ENCODE data around the gene CES4A.
"Not testable (repeated sequence)": the region's sequence is repeated elsewhere in the genome, so short reads cannot be mapped to it uniquely, and the experiment has no call there.

The CES4A gene

DNA sequence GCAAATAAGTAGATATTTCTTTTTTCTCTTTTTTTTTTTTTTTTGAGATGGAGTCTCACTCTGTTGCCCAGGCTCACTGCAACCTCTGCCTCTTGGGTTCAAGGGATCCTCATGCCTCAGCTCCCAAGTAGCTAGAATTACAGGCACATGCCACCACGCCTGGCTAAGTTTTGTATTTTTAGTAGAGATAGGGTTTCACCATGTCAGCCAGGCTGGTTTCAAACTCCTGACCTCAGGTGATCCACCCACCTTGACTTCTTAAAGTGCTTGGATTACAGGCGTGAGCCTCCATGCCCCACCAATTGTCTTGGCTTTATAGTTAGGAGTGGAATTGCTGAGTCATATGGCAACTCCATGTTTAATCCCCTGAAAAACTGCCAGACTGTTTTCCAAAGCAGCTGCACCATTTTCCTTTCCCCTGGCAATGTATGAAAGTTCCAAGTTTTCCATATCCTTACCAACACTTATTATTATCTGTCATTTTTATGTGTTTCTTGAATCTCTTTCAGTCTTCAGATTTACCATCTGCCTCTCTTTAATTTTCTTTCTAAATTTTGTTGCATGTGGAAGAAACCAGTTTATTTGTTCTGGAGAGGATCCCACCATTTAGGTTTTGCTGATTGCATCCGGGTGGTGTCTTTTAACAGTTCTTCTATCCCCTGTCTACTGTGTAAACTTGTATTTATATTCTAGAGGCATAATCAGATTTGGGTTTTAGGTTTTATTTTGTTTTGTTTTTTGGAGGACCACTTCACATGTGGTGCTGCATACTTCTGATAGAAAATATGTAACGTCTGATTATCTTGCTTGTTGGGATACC is 37.2 kb upstream of the CES4A start:
- Mint-ChIP-seq H3K27ac (no peak overlapping the region), H3K27me3 (peaks cover 50% of the 10 kb centered on the region), H3K36me3 (ENCODE audit: low read depth) (no peaks in the 10 kb centered on the region), H3K4me3 (no peak overlapping the region), H3K9me3 (no peaks in the 10 kb centered on the region), H3K4me1 (ENCODE audit: low read depth) (peaks cover 20% of the 10 kb centered on the region)

DNA sequence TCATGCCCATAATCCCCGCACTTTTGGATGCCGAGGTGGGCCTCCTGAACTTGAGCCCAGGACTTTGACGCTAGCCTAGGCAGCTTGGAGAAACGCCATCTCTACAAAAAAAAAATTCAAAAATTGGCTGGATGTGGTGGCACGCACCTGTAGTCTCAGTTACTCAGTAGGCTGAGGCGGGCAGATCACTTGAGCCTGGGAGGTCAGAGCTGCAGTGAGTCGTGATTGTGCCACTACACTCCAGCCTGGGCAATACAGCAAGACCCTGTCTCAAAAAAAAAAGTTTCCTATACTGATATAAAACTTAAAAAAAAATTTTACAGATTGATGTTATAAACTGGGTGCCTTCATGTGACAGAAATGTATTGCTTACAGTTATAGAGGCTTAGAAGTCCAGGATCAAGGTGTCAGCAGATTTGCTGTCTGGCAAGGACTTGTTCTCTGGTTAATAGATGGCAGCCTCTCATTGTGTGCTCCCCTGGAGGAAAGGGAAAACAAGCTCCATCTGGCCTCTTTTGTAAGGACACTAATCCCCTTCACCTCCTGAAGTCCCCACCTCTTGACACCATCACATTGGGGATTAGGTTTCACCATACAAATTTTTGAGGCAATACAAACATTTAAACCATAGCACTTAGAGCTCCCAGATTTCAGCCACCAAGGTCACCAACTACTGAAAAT is 35.8 kb upstream of the CES4A start:
- Mint-ChIP-seq H3K9me3 (no peaks in the 10 kb centered on the region), H3K27me3 (peaks cover 50% of the 10 kb centered on the region), H3K36me3 (ENCODE audit: low read depth) (no peaks in the 10 kb centered on the region), H3K4me3 (no peak overlapping the region), H3K27ac (no peak overlapping the region), H3K4me1 (ENCODE audit: low read depth) (peaks cover 16% of the 10 kb centered on the region)

GRCh38 chr16:66953462-66954096 is 34.8 kb upstream of the CES4A start:
- no peaks in the 10 kb centered on the region for H3K36me3 Mint-ChIP-seq (ENCODE audit: low read depth)
- no peak overlapping the region for H3K27ac Mint-ChIP-seq
- H3K4me1 Mint-ChIP-seq (ENCODE audit: low read depth): peaks cover 10% of the 10 kb centered on the region
- no peak overlapping the region for H3K4me3 Mint-ChIP-seq
- H3K9me3 Mint-ChIP-seq: no peaks in the 10 kb centered on the region
- peaks cover 45% of the 10 kb centered on the region for H3K27me3 Mint-ChIP-seq

DNA sequence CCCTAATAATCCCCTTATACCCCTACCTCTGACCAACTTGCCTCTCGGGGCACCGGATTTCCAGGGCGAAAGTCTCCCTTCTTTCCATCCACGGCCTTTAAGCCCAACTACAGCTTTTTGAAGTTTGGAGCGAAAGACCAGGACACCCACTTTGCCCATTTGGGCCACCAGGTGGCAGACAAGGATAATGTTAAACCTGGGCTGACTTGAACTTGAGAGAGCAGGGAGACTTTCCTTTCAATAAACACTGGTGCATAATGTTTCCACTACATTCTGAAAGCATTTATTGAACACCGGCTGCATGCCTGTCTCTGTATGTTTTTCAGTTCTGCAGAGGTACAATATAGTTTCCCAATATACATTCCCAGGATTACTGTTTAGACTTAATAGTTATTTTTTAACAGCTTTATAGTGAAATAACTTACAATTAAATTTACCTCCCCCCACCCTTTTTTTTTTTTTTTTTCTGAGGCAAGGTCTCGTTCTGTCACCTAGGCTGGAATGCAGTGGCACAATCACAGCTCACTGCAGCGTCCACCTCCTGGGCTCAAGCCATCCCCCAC is 34.2 kb upstream of the CES4A start:
- H3K4me3 Mint-ChIP-seq: no peak overlapping the region
- no peaks in the 10 kb centered on the region for H3K36me3 Mint-ChIP-seq (ENCODE audit: low read depth)
- H3K4me1 Mint-ChIP-seq (ENCODE audit: low read depth): peaks cover 7% of the 10 kb centered on the region
- peaks cover 39% of the 10 kb centered on the region for H3K27me3 Mint-ChIP-seq
- H3K27ac Mint-ChIP-seq: no peak overlapping the region
- no peaks in the 10 kb centered on the region for H3K9me3 Mint-ChIP-seq

GRCh38 chr16:66955363-66956153 is 32.8 kb upstream of the CES4A start:
- H3K4me3 Mint-ChIP-seq, H3K27ac Mint-ChIP-seq: not testable (repeated sequence)
- H3K27me3 Mint-ChIP-seq: peaks cover 26% of the 10 kb centered on the region

GRCh38 chr16:66956154-66956457 is 32.3 kb upstream of the CES4A start:
- H3K36me3 Mint-ChIP-seq (ENCODE audit: low read depth); H3K4me3 Mint-ChIP-seq; H3K9me3 Mint-ChIP-seq; H3K27ac Mint-ChIP-seq; H3K4me1 Mint-ChIP-seq (ENCODE audit: low read depth): not testable (repeated sequence)
- peaks cover 23% of the 10 kb centered on the region for H3K27me3 Mint-ChIP-seq

More at GRCh38 chr16:66955363-66956153, 32.8 kb upstream of the CES4A start:
- H3K9me3 Mint-ChIP-seq; H3K36me3 Mint-ChIP-seq (ENCODE audit: low read depth); H3K4me1 Mint-ChIP-seq (ENCODE audit: low read depth): not testable (repeated sequence)

GRCh38 chr16:66958857-66959703 is 29.3 kb upstream of the CES4A start:
- no peaks in the 10 kb centered on the region for H3K9me3 Mint-ChIP-seq
- peaks cover 15% of the 10 kb centered on the region for H3K4me1 Mint-ChIP-seq (ENCODE audit: low read depth)
- no peaks in the 10 kb centered on the region for H3K36me3 Mint-ChIP-seq (ENCODE audit: low read depth)
- no peak overlapping the region for H3K27ac Mint-ChIP-seq
- H3K4me3 Mint-ChIP-seq: no peak overlapping the region
- H3K27me3 Mint-ChIP-seq: peaks cover under 1% of the 10 kb centered on the region

GRCh38 chr16:66959704-66960161 is 28.7 kb upstream of the CES4A start:
- Mint-ChIP-seq H3K9me3 (no peaks in the 10 kb centered on the region), H3K4me3 (no peak overlapping the region), H3K36me3 (ENCODE audit: low read depth) (no peaks in the 10 kb centered on the region), H3K27ac (no peak overlapping the region), H3K27me3 (no peaks in the 10 kb centered on the region), H3K4me1 (ENCODE audit: low read depth) (peaks cover 15% of the 10 kb centered on the region)

DNA sequence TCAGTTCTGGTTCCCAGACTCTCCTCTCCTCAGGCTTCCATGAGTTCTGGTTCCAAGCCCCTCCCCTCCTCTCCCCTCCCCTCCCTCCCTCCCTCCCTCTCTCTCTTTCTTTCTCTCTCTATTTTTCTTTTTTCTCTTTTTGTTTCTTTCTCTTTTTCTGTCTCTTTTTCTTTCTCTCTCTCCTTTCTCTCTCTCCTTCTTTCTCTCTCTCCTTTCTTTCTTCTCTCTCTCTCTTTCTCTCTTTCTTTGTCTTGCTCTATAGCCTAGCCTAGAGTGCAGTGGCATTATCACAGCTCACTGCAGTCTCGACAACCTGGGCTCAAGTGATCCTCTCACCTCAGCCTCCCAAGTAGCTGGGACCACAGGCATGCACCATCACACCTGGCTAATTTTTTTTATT is 28.1 kb upstream of the CES4A start:
- Mint-ChIP-seq H3K36me3 (ENCODE audit: low read depth) (no peaks in the 10 kb centered on the region), H3K4me1 (ENCODE audit: low read depth) (peaks cover 15% of the 10 kb centered on the region), H3K9me3 (no peaks in the 10 kb centered on the region), H3K27ac (no peak overlapping the region), H3K4me3 (no peak overlapping the region), H3K27me3 (peaks cover 3% of the 10 kb centered on the region)

- H3K4me3 Mint-ChIP-seq: no peak within 1 kb of the TSS
- peaks cover 15% of the 10 kb centered on the region for H3K4me1 Mint-ChIP-seq (ENCODE audit: low read depth)
- H3K27me3 Mint-ChIP-seq: peaks cover 3% of the 10 kb centered on the region
- H3K36me3 Mint-ChIP-seq (ENCODE audit: low read depth): no peaks in the 10 kb centered on the region
- H3K9me3 Mint-ChIP-seq: no peaks in the 10 kb centered on the region
- H3K27ac Mint-ChIP-seq: peak within 1 kb of the TSS; percentile 56
Measured at GRCh38 chr16:66961065-66961744, 27.2 kb upstream of the CES4A start, which contains the start of gene CES3. TSS of gene CES3 (plus strand) at chr16:66961266. CDS start at chr16:66961308, 42 bp downstream.

DNA sequence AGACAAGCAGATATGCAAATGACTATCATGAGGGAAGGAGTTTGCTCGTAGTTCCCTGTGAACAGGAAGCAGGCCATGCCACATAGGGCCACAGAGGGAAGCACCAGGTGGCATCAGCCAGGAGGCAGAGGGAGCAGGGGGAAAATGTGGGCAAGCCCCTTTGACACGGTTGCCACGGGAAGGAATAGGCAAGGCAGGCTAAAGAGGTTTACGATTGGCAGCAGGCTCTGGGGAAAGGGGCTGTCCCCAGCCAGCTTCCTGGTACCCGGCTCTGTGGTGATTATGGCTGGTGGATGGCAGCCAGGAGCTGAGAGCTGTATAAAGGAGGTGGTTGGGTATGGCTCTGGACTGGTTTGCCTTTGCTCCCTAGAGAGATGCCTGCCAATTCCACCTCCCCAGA is 26.5 kb upstream of the CES4A start:
- Mint-ChIP-seq H3K27ac (peak overlapping the region; percentile 56), H3K27me3 (peaks cover 3% of the 10 kb centered on the region), H3K4me1 (ENCODE audit: low read depth) (peaks cover 15% of the 10 kb centered on the region), H3K9me3 (no peaks in the 10 kb centered on the region), H3K4me3 (no peak overlapping the region), H3K36me3 (ENCODE audit: low read depth) (no peaks in the 10 kb centered on the region)

DNA sequence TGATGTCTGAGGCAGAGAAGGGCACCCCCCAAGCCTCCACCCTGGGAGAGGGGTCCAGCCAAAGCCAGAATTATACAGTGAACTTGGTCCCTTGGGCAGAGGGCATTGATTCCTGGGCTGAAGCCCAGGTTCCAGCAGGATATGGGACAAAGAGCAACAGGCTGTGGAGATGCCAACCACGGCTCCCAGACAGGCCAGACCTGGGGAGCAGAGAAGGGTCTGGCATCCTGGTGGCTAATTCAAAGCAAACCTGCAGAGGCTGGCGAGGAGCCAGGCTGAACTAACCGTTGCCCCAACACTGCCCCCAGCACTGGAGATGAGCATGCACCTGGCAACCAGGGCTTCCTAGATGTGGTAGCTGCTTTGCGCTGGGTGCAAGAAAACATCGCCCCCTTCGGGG is 24.3 kb upstream of the CES4A start:
- H3K27me3 Mint-ChIP-seq: peaks cover 3% of the 10 kb centered on the region
- peaks cover 12% of the 10 kb centered on the region for H3K4me1 Mint-ChIP-seq (ENCODE audit: low read depth)
- no peaks in the 10 kb centered on the region for H3K36me3 Mint-ChIP-seq (ENCODE audit: low read depth)

GRCh38 chr16:66968847-66969246 is 19.5 kb upstream of the CES4A start:
- H3K27me3 Mint-ChIP-seq: peaks cover 3% of the 10 kb centered on the region
- no peak overlapping the region for H3K4me3 Mint-ChIP-seq
- H3K36me3 Mint-ChIP-seq (ENCODE audit: low read depth): no peaks in the 10 kb centered on the region
- H3K4me1 Mint-ChIP-seq (ENCODE audit: low read depth): no peaks in the 10 kb centered on the region
- H3K27ac Mint-ChIP-seq: no peak overlapping the region
- H3K9me3 Mint-ChIP-seq: no peaks in the 10 kb centered on the region

More for the DNA sequence above, 24.3 kb upstream of the CES4A start:
- H3K4me3 Mint-ChIP-seq: no peak overlapping the region
- no peaks in the 10 kb centered on the region for H3K9me3 Mint-ChIP-seq
- no peak overlapping the region for H3K27ac Mint-ChIP-seq
